HepG2 (cell line): ENCODE results near the gene VGF. TPM values are rescaled to one million over a fixed set of nuclear protein-coding genes. Genes with fewer than 3 reads are reported as not detected.
A peak's percentile ranks its signal among the peaks of the same experiment; 100 is the strongest.

Source experiments
- CHD4 ChIP-seq: fragments of 200-600 bp; sonication (generic); IDR thresholded peaks from 2 replicates; pipeline ENCODE4 v1.7.0; 2017; ENCODE audit warnings: mild to moderate bottlenecking, low read length, borderline replicate concordance
- ELF4 ChIP-seq: sonication (generic); formaldehyde crosslinking; IDR thresholded peaks from 2 replicates; pipeline ENCODE4 v1.5.0; 2020; ENCODE audit warnings: missing genetic modification reagents, mild to moderate bottlenecking, moderate library complexity, borderline replicate concordance
- ISL2 ChIP-seq: sonication (generic); formaldehyde crosslinking; IDR thresholded peaks from 2 replicates; pipeline ENCODE4 v1.5.0; 2020; ENCODE audit warnings: missing genetic modification reagents
- MYC ChIP-seq: sonication (generic); formaldehyde crosslinking; IDR thresholded peaks from 2 replicates; pipeline ENCODE4 v1.9.0; 2021; ENCODE audit warnings: missing genetic modification reagents, borderline replicate concordance
- TBP ChIP-seq: sonication (generic); formaldehyde crosslinking; IDR thresholded peaks from 2 replicates; pipeline ENCODE4 v1.5.0; 2020; ENCODE audit warnings: missing genetic modification reagents
- TRIM24 ChIP-seq: sonication (generic); formaldehyde crosslinking; IDR thresholded peaks from 2 replicates; pipeline ENCODE4 v1.8.0; 2022; ENCODE audit warnings: mild to moderate bottlenecking, missing genetic modification reagents
- ZFP41 ChIP-seq: sonication (generic); formaldehyde crosslinking; IDR thresholded peaks from 2 replicates; pipeline ENCODE4 v1.4.0; 2020; ENCODE audit warnings: mild to moderate bottlenecking, missing genetic modification reagents, borderline replicate concordance
- ZFYVE20 ChIP-seq: sonication (generic); formaldehyde crosslinking; IDR thresholded peaks from 2 replicates; pipeline ENCODE4 v1.8.0; 2023; ENCODE audit warnings: low read depth, mild to moderate bottlenecking, moderate library complexity, missing genetic modification reagents, borderline replicate concordance
- ZNF605 ChIP-seq: sonication (generic); formaldehyde crosslinking; IDR thresholded peaks from 2 replicates; pipeline ENCODE4 v1.8.0; 2022; ENCODE audit warnings: mild to moderate bottlenecking, missing genetic modification reagents
- ZNF619 ChIP-seq: sonication (generic); formaldehyde crosslinking; IDR thresholded peaks from 2 replicates; pipeline ENCODE4 v1.4.0; 2020; ENCODE audit warnings: mild to moderate bottlenecking, missing genetic modification reagents
- ZNF670 ChIP-seq: sonication (generic); formaldehyde crosslinking; IDR thresholded peaks from 2 replicates; pipeline ENCODE4 v1.8.0; 2022; ENCODE audit warnings: mild to moderate bottlenecking, missing genetic modification reagents, borderline replicate concordance
- ZNF776 ChIP-seq: sonication (generic); formaldehyde crosslinking; IDR thresholded peaks from 2 replicates; pipeline ENCODE4 v1.4.0; 2020; ENCODE audit warnings: mild to moderate bottlenecking, missing genetic modification reagents
- ZNF883 ChIP-seq: sonication (generic); formaldehyde crosslinking; IDR thresholded peaks from 2 replicates; pipeline ENCODE4 v1.5.1; 2020; ENCODE audit warnings: mild to moderate bottlenecking, missing genetic modification reagents; ENCODE audit errors: not compliant biosample characterization
- polyA plus RNA-seq, 8 experiments: library from polyadenylated mRNA; depleted of rRNA in 3 of 8; stranded (reverse) in 7 of 8; unstranded in 1 of 8; fragments of >200 nt; fragmentation: Illumina TruSeq in 4 of 8; extraction: Trizol in 4 of 8; gene quantifications; 2 replicates each; pipeline versions ENCODE4 v1.2.1 to v1.2.3, GENCODE V29; 2011 to 2016; ENCODE audit warnings: low read depth in 4 of 8, missing spikeins in 1 of 8, mixed read lengths in 1 of 8; ENCODE audit not compliant: insufficient read depth in 1 of 8
- total RNA-seq, 5 experiments: library from RNA; depleted of rRNA; stranded (reverse); fragments of >200 nt; fragmentation: Illumina TruSeq; extraction: Trizol; gene quantifications; 2 replicates each; pipeline ENCODE4 v1.2.3, GENCODE V29; 2016; ENCODE audit warnings: low read depth in 1 of 5
- TF ChIP-seq, protein P1 (sequence below): sonication (generic); formaldehyde crosslinking; IDR thresholded peaks from 2 replicates; pipeline ENCODE4 v1.8.0; 2022; ENCODE audit warnings: low read depth, missing genetic modification reagents
- TF ChIP-seq, protein P2 (sequence below): sonication (generic); formaldehyde crosslinking; IDR thresholded peaks from 2 replicates; pipeline ENCODE4 v1.5.1; 2020; ENCODE audit warnings: mild to moderate bottlenecking, missing genetic modification reagents, moderate library complexity
- TF ChIP-seq, protein P3 (sequence below): sonication (generic); formaldehyde crosslinking; conservative IDR thresholded peaks from 2 replicates; pipeline ENCODE4 v1.5.0; 2020; ENCODE audit warnings: missing genetic modification reagents
- TF ChIP-seq, protein P4 (sequence below): sonication (generic); formaldehyde crosslinking; IDR thresholded peaks from 2 replicates; pipeline ENCODE4 v1.4.0; 2020; ENCODE audit warnings: mild to moderate bottlenecking, missing genetic modification reagents
- TF ChIP-seq, protein P5 (sequence below), 2 experiments: fragments of 450-650 bp in 1 of 2; sonication (generic) in 1 of 2; formaldehyde crosslinking; IDR thresholded peaks; 2 replicates each; pipeline versions ENCODE4 v1.5.0 to v1.8.0; 2020 to 2022; ENCODE audit warnings: mild to moderate bottlenecking in 1 of 2, missing genetic modification reagents in 1 of 2
- TF ChIP-seq, protein P6 (sequence below): sonication (generic); formaldehyde crosslinking; IDR thresholded peaks from 2 replicates; pipeline ENCODE4 v1.8.1; 2023; ENCODE audit warnings: mild to moderate bottlenecking, missing genetic modification reagents

The VGF gene
- total and polyA plus RNA-seq, 2 of the 13 experiments (the other 11 are each of a cell fraction or from before 2014, with no cell fraction given) = 0.12 to 0.46 TPM

DNA sequence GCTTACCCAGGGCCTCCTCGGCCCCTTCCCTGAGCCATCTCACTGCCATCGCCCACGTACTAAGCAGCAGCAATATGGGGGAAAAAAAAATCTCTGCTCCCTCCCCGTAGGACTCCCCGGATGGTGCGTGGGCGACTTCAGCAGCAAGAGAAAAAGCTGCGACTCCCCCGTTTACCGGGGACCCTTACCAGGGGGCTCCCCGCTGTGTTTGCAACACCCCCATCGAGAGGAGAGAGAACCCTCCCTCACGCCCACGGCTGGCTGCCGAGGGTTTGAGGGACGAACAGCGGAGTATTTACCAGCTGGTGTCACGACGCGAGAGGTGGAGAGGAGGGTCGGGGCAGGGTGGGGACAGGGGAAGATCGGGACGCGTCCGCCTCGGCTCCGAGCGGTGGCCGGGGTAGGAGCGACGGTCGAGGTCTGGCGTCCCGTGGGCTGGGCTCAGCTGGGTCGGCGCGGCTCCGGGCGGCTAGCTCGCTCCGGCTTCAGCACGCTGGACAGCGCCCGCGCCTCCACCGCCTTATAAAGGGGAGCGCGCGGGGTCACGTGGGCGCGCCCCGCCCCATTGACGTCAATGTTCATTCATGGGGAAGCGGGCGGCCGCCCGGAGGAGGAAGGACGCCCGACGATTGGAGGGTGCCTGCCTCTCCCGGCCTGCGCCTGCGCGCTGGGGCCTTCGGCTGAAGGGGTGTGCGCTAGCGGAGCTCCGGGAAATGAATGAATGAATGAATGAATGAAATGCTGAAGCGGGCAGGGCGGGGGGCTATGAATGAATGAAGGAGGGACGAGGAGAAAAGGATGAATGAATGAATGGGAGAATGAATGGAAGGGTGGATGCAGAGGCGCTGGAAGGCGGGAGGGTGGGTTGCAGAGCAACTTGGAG, at the start of gene VGF (continued):
- TF ChIP-seq, protein P1, sequence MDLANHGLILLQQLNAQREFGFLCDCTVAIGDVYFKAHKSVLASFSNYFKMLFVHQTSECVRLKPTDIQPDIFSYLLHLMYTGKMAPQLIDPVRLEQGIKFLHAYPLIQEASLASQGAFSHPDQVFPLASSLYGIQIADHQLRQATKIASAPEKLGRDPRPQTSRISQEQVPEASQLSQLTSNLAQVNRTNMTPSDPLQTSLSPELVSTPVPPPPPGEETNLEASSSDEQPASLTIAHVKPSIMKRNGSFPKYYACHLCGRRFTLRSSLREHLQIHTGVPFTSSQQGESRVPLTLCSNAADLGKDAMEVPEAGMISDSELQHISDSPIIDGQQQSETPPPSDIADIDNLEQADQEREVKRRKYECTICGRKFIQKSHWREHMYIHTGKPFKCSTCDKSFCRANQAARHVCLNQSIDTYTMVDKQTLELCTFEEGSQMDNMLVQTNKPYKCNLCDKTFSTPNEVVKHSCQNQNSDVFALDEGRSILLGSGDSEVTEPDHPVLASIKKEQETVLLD (CRISPR knock-in tag) = peak; percentile 83
- TF ChIP-seq ISL2 (CRISPR knock-in tag) = peak; percentile 91
- TF ChIP-seq, protein P2, sequence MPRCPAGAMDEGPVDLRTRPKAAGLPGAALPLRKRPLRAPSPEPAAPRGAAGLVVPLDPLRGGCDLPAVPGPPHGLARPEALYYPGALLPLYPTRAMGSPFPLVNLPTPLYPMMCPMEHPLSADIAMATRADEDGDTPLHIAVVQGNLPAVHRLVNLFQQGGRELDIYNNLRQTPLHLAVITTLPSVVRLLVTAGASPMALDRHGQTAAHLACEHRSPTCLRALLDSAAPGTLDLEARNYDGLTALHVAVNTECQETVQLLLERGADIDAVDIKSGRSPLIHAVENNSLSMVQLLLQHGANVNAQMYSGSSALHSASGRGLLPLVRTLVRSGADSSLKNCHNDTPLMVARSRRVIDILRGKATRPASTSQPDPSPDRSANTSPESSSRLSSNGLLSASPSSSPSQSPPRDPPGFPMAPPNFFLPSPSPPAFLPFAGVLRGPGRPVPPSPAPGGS = peak; percentile 99
- TF ChIP-seq CHD4 = no peak
- TF ChIP-seq, protein P3, sequence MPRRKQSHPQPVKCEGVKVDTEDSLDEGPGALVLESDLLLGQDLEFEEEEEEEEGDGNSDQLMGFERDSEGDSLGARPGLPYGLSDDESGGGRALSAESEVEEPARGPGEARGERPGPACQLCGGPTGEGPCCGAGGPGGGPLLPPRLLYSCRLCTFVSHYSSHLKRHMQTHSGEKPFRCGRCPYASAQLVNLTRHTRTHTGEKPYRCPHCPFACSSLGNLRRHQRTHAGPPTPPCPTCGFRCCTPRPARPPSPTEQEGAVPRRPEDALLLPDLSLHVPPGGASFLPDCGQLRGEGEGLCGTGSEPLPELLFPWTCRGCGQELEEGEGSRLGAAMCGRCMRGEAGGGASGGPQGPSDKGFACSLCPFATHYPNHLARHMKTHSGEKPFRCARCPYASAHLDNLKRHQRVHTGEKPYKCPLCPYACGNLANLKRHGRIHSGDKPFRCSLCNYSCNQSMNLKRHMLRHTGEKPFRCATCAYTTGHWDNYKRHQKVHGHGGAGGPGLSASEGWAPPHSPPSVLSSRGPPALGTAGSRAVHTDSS (CRISPR knock-in tag) = no peak
- TF ChIP-seq ZNF670 (CRISPR knock-in tag) = peak; percentile 71; the same call in 1 of the 2 replicates
- TF ChIP-seq ZNF776 (CRISPR knock-in tag) = peak; percentile 98
- peak; percentile 99 for TF ChIP-seq ZNF883 (CRISPR knock-in tag)
- TF ChIP-seq, protein P4, sequence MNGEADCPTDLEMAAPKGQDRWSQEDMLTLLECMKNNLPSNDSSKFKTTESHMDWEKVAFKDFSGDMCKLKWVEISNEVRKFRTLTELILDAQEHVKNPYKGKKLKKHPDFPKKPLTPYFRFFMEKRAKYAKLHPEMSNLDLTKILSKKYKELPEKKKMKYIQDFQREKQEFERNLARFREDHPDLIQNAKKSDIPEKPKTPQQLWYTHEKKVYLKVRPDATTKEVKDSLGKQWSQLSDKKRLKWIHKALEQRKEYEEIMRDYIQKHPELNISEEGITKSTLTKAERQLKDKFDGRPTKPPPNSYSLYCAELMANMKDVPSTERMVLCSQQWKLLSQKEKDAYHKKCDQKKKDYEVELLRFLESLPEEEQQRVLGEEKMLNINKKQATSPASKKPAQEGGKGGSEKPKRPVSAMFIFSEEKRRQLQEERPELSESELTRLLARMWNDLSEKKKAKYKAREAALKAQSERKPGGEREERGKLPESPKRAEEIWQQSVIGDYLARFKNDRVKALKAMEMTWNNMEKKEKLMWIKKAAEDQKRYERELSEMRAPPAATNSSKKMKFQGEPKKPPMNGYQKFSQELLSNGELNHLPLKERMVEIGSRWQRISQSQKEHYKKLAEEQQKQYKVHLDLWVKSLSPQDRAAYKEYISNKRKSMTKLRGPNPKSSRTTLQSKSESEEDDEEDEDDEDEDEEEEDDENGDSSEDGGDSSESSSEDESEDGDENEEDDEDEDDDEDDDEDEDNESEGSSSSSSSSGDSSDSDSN (CRISPR knock-in tag) = peak; percentile 67; the same call in 1 of the 2 replicates
- peak; percentile 74; the same call in 1 of the 2 replicates for TF ChIP-seq ELF4 (CRISPR knock-in tag)
- TF ChIP-seq ZFP41 (CRISPR knock-in tag) = peak; percentile 85; the same call in 1 of the 2 replicates
- TF ChIP-seq ZNF605 (CRISPR knock-in tag) = peak; percentile 98
- peak; percentile 87 for TF ChIP-seq MYC (CRISPR knock-in tag)
- TF ChIP-seq, protein P5, sequence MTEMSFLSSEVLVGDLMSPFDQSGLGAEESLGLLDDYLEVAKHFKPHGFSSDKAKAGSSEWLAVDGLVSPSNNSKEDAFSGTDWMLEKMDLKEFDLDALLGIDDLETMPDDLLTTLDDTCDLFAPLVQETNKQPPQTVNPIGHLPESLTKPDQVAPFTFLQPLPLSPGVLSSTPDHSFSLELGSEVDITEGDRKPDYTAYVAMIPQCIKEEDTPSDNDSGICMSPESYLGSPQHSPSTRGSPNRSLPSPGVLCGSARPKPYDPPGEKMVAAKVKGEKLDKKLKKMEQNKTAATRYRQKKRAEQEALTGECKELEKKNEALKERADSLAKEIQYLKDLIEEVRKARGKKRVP (CRISPR knock-in tag; IDR thresholded peaks at IDR 0.05) = peak in 1 of 2 experiments; percentile 87; a peak in 2 of 4 replicates
- TF ChIP-seq ZNF619 (CRISPR knock-in tag) = no peak
- TF ChIP-seq TRIM24 (CRISPR knock-in tag) = no peak
- TF ChIP-seq, protein P6, sequence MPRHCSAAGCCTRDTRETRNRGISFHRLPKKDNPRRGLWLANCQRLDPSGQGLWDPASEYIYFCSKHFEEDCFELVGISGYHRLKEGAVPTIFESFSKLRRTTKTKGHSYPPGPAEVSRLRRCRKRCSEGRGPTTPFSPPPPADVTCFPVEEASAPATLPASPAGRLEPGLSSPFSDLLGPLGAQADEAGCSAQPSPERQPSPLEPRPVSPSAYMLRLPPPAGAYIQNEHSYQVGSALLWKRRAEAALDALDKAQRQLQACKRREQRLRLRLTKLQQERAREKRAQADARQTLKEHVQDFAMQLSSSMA (CRISPR knock-in tag) = peak; percentile 51; the same call in 1 of the 2 replicates
- peak; percentile 93; the same call in 1 of the 2 replicates for TF ChIP-seq ZFYVE20
- TF ChIP-seq TBP (CRISPR knock-in tag) = no peak
